HEK293 (cell line): ENCODE data around the gene NHLRC1.

ENCODE experiments used
- CTCF ChIA-PET: fragments of 350-600 bp; formaldehyde crosslinking; extraction: SDS; loops from one replicate; lab custom pipeline; 2021; ENCODE audit warnings: antibody characterized with exemption; lab: Yijun Ruan, JAX
- POLR2A ChIA-PET: fragments of 300-600 bp; formaldehyde crosslinking; extraction: SDS; loops from one replicate; lab custom pipeline; 2020; ENCODE audit warnings: antibody characterized with exemption, inconsistent platforms; lab: Yijun Ruan, JAX
- H3K27ac ChIP-seq: fragments of 200-500 bp; sonication (Bioruptor generic); 2 replicates; pipeline ENCODE4 v1.5.1; 2014; ENCODE audit warnings: low read depth, low read length, control low read depth, inconsistent platforms; ENCODE audit errors: extremely low read depth
- H3K36me3 ChIP-seq, 2 experiments: fragments of 200-500 bp in 1 of 2; sonication (Bioruptor generic) in 1 of 2; 1 replicate in 1 of 2; 2 replicates in 1 of 2; pipeline ENCODE4 v1.5.1; 2014 to 2017; ENCODE audit warnings: inconsistent platforms in 2 of 2, low read length in 2 of 2; ENCODE audit not compliant: control insufficient read depth in 2 of 2, insufficient read depth in 1 of 2
- H3K4me1 ChIP-seq: fragments of 200-500 bp; sonication (Bioruptor generic); 2 replicates; pipeline ENCODE4 v1.5.1; 2014; ENCODE audit warnings: mild to moderate bottlenecking, low read length, inconsistent platforms; ENCODE audit not compliant: control insufficient read depth, insufficient read depth
- H3K4me3 ChIP-seq: 2 replicates; pipeline ENCODE4 v1.5.1; 2011; ENCODE audit warnings: low read depth, mild to moderate bottlenecking, control low read depth, low read length, moderate library complexity
- H3K9me3 ChIP-seq: fragments of 200-500 bp; sonication (Bioruptor generic); 2 replicates; pipeline ENCODE4 v1.5.1; 2014; ENCODE audit warnings: low read depth, low read length, inconsistent platforms; ENCODE audit not compliant: control insufficient read depth, insufficient read depth
- GLI4 ChIP-seq: fragments of 450-650 bp; formaldehyde crosslinking; IDR thresholded peaks from 2 replicates; pipeline ENCODE4 v1.5.1; 2016; ENCODE audit warnings: missing biosample characterization, missing genetic modification characterization
- KLF1 ChIP-seq: fragments of 450-650 bp; formaldehyde crosslinking; IDR thresholded peaks from 2 replicates; pipeline ENCODE4 v1.5.1; 2016; ENCODE audit warnings: missing biosample characterization, missing genetic modification characterization
- PRDM1 ChIP-seq: fragments of 450-650 bp; formaldehyde crosslinking; IDR thresholded peaks from 2 replicates; pipeline ENCODE4; 2016; ENCODE audit warnings: missing biosample characterization, missing genetic modification characterization
- REST ChIP-seq: fragments of 450-650 bp; formaldehyde crosslinking; IDR thresholded peaks from 2 replicates; pipeline ENCODE4 v1.5.1; 2016; ENCODE audit warnings: missing biosample characterization, missing genetic modification characterization
- SCRT2 ChIP-seq: fragments of 450-650 bp; formaldehyde crosslinking; IDR thresholded peaks from 2 replicates; pipeline ENCODE4 v1.5.1; 2016; ENCODE audit warnings: missing biosample characterization, missing genetic modification characterization
- TCF7L2 ChIP-seq: IDR thresholded peaks from 2 replicates; pipeline ENCODE4 v1.6.1; 2011; ENCODE audit warnings: low read depth, mild to moderate bottlenecking, inconsistent platforms, low read length, moderate library complexity, borderline replicate concordance
- ZBTB17 ChIP-seq: fragments of 450-650 bp; formaldehyde crosslinking; IDR thresholded peaks from 2 replicates; pipeline ENCODE4 v1.5.1; 2016; ENCODE audit warnings: missing biosample characterization, missing genetic modification characterization
- ZBTB26 ChIP-seq: fragments of 450-650 bp; formaldehyde crosslinking; optimal IDR thresholded peaks from 2 replicates; pipeline ENCODE3; 2016; ENCODE audit warnings: missing biosample characterization, mild to moderate bottlenecking, missing genetic modification characterization
- ZBTB6 ChIP-seq: fragments of 450-650 bp; formaldehyde crosslinking; IDR thresholded peaks from 2 replicates; pipeline ENCODE4 v1.5.1; 2017; ENCODE audit warnings: missing biosample characterization, missing genetic modification characterization
- ZFHX2 ChIP-seq: fragments of 450-650 bp; formaldehyde crosslinking; conservative IDR thresholded peaks from 2 replicates; pipeline ENCODE4 v1.5.1; 2016; ENCODE audit warnings: missing biosample characterization, missing genetic modification characterization
- ZNF138 ChIP-seq: fragments of 450-650 bp; formaldehyde crosslinking; IDR thresholded peaks from 2 replicates; pipeline ENCODE4 v1.5.1; 2016; ENCODE audit warnings: missing biosample characterization, missing genetic modification characterization, borderline replicate concordance
- ZNF140 ChIP-seq: fragments of 450-650 bp; formaldehyde crosslinking; IDR thresholded peaks from 2 replicates; pipeline ENCODE4 v1.5.1; 2016; ENCODE audit warnings: missing biosample characterization, missing genetic modification characterization
- ZNF155 ChIP-seq: fragments of 450-650 bp; formaldehyde crosslinking; IDR thresholded peaks from 2 replicates; pipeline ENCODE4 v1.5.1; 2016; ENCODE audit warnings: missing biosample characterization, missing genetic modification characterization
- ZNF366 ChIP-seq: fragments of 450-650 bp; formaldehyde crosslinking; conservative IDR thresholded peaks from 2 replicates; pipeline ENCODE4 v1.5.1; 2016; ENCODE audit warnings: missing biosample characterization, missing genetic modification characterization
- ZNF76 ChIP-seq: fragments of 450-650 bp; formaldehyde crosslinking; IDR thresholded peaks from 2 replicates; pipeline ENCODE4; 2016; ENCODE audit warnings: low read depth, missing biosample characterization, missing genetic modification characterization, borderline replicate concordance
- ZSCAN16 ChIP-seq: fragments of 450-650 bp; formaldehyde crosslinking; IDR thresholded peaks from 2 replicates; pipeline ENCODE4 v1.5.1; 2016; ENCODE audit warnings: missing biosample characterization, missing genetic modification characterization
- TF ChIP-seq, protein P1 (sequence below): fragments of 450-650 bp; formaldehyde crosslinking; IDR thresholded peaks from 2 replicates; pipeline ENCODE4 v1.5.1; 2017; ENCODE audit warnings: missing biosample characterization, missing genetic modification characterization
- TF ChIP-seq, protein P2 (sequence below): fragments of 450-650 bp; formaldehyde crosslinking; IDR thresholded peaks from 2 replicates; pipeline ENCODE4 v1.5.1; 2016; ENCODE audit warnings: missing biosample characterization, missing genetic modification characterization

NHLRC1 gene

GRCh38 chr6:18161431-18161830 is 39.0 kb upstream of the NHLRC1 start:
- Histone ChIP-seq H3K36me3 (peaks cover 32 to 36% of the 10 kb centered on the region in 2 experiments), H3K9me3 (no peaks in the 10 kb centered on the region)
- POLR2A ChIA-PET: interaction anchor here (0.6 kb wide), 1 partner anchor 9 kb away, joined by 3 read pairs; no protein-coding TSS in a partner anchor

GRCh38 chr6:18160911-18161310 is 38.4 kb upstream of the NHLRC1 start:
- ChIA-PET POLR2A (no interaction called here), CTCF (interaction anchor here (0.7 kb wide), 1 partner anchor 135 kb away, joined by 3 read pairs; no protein-coding TSS in a partner anchor)
- H3K9me3 ChIP-seq: no peaks in the 10 kb centered on the region
- H3K36me3 ChIP-seq: peaks cover 30 to 32% of the 10 kb centered on the region in 2 experiments
- H3K4me1 ChIP-seq: no peaks in the 10 kb centered on the region
- no peak overlapping the region for H3K4me3 ChIP-seq
- TF ChIP-seq ZNF76 (tag by site-specific recombination) (no peak), PRDM1 (tag by site-specific recombination) (no peak), ZSCAN16 (tag by site-specific recombination) (no peak), ZNF138 (tag by site-specific recombination) (no peak), ZNF366 (no peak), ZBTB17 (tag by site-specific recombination) (no peak), ZNF140 (tag by site-specific recombination) (no peak), ZBTB26 (tag by site-specific recombination) (no peak), REST (tag by site-specific recombination) (no peak), ZBTB6 (tag by site-specific recombination) (no peak), ZFHX2 (tag by site-specific recombination) (no peak), SCRT2 (no peak), TCF7L2 (no peak)
- H3K27ac ChIP-seq: no peak overlapping the region

More at GRCh38 chr6:18161431-18161830, 39.0 kb upstream of the NHLRC1 start:
- Histone ChIP-seq H3K4me3 (no peak overlapping the region), H3K4me1 (no peaks in the 10 kb centered on the region)
- CTCF ChIA-PET: no interaction called here
- no peak for TF ChIP-seq ZNF155 (tag by site-specific recombination)
- peak; percentile 85 for TF ChIP-seq KLF1 (tag by site-specific recombination)
- TF ChIP-seq, all 188 proteins: peak for 1
- H3K27ac ChIP-seq: no peak overlapping the region

DNA sequence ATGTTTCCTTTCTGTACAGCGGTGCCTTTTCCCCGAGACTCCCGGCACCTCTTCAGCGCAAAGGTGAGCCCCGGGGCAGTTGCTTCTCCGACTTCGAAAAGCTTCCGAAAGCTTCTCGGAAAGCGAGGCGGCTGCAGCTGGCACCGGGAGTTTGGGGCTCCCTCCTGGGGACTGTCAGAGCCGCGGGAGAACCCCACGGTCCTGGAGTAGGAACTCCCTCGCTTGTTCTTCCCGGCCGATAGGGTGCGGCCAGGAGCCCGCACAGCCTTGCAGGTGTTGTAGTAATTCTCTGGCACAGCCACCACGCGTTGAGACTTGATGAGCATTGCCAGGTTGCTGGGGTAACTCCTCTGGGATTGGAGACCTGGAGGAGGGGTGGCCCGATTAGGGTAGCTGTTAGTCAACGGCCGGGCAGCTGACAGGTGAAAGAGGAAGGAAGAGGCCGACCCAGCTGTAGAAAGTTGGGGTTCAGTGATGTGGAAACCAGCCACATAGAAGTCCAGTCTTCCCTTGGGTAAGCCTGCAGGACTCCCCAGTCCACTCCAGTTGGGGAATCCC is 33.5 kb upstream of the NHLRC1 start:
- H3K9me3 ChIP-seq: no peaks in the 10 kb centered on the region
- ChIA-PET POLR2A (interaction anchor here (0.5 kb wide), 1 partner anchor 277 kb away, joined by 4 read pairs; no protein-coding TSS in a partner anchor), CTCF (interaction anchor here (1.5 kb wide), 1 partner anchor 168 kb away, joined by 5 read pairs; no protein-coding TSS in a partner anchor)
- peak overlapping the region; percentile 93 for H3K4me3 ChIP-seq
- peak overlapping the region; percentile 76; the same call in 1 of the 2 replicates for H3K27ac ChIP-seq
- peaks cover 3% of the 10 kb centered on the region; the same call in 1 of the 2 replicates for H3K4me1 ChIP-seq
- H3K36me3 ChIP-seq: peaks cover 3 to 10% of the 10 kb centered on the region in 2 experiments; a peak in 2 of 3 replicates
- TF ChIP-seq, protein P1, sequence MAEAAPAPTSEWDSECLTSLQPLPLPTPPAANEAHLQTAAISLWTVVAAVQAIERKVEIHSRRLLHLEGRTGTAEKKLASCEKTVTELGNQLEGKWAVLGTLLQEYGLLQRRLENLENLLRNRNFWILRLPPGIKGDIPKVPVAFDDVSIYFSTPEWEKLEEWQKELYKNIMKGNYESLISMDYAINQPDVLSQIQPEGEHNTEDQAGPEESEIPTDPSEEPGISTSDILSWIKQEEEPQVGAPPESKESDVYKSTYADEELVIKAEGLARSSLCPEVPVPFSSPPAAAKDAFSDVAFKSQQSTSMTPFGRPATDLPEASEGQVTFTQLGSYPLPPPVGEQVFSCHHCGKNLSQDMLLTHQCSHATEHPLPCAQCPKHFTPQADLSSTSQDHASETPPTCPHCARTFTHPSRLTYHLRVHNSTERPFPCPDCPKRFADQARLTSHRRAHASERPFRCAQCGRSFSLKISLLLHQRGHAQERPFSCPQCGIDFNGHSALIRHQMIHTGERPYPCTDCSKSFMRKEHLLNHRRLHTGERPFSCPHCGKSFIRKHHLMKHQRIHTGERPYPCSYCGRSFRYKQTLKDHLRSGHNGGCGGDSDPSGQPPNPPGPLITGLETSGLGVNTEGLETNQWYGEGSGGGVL (tag by site-specific recombination): 0 out of 2 replicates have a peak, but pooled peaks have one; percentile 43
- no peak for TF ChIP-seq GLI4 (tag by site-specific recombination)
- TF ChIP-seq, protein P2, sequence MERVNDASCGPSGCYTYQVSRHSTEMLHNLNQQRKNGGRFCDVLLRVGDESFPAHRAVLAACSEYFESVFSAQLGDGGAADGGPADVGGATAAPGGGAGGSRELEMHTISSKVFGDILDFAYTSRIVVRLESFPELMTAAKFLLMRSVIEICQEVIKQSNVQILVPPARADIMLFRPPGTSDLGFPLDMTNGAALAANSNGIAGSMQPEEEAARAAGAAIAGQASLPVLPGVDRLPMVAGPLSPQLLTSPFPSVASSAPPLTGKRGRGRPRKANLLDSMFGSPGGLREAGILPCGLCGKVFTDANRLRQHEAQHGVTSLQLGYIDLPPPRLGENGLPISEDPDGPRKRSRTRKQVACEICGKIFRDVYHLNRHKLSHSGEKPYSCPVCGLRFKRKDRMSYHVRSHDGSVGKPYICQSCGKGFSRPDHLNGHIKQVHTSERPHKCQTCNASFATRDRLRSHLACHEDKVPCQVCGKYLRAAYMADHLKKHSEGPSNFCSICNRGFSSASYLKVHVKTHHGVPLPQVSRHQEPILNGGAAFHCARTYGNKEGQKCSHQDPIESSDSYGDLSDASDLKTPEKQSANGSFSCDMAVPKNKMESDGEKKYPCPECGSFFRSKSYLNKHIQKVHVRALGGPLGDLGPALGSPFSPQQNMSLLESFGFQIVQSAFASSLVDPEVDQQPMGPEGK (tag by site-specific recombination): 0 out of 2 replicates have a peak, but pooled peaks have one; percentile 10
